Measurements from ENCODE around the gene SMG5.

The SMG5 gene

GRCh38 chr1:156212833-156213643 is 69.6 kb downstream of the SMG5 start, which contains the start of gene PMF1:
Gene PMF1 (plus strand): TSS chr1:156213007. CDS start chr1:156213016, 9 bp downstream.
- DNase-seq: peak; percentile 97

- no peak for DNase-seq
Measured at GRCh38 chr1:156212130-156212529, 70.5 kb downstream of the SMG5 start.

GRCh38 chr1:156211243-156211642 is 71.4 kb downstream of the SMG5 start:
- DNase-seq: no peak

- no peak for DNase-seq
Measured at GRCh38 chr1:156204686-156205085, 77.9 kb downstream of the SMG5 start.

GRCh38 chr1:156203331-156203730 is 79.3 kb downstream of the SMG5 start:
- DNase-seq: no peak

GRCh38 chr1:156200044-156200443 is 82.6 kb downstream of the SMG5 start:
- DNase-seq: no peak
